UCSD-AML1 (cell line): Measurements from ENCODE around the gene FRMD4B.

Source experiments
- DNase-seq: peaks from one replicate; lab custom pipeline; 2025; ENCODE audit not compliant: unreplicated experiment; lab: John Stamatoyannopoulos, UW

The FRMD4B gene

GRCh38 chr3:69385723-69386555 is at the start of gene FRMD4B:
TSS of gene FRMD4B (minus strand) at chr3:69386088. CDS start at chr3:69385989, 99 bp downstream.
- peak; percentile 76 for DNase-seq

- DNase-seq = no peak
Measured at GRCh38 chr3:69433969-69434325, 48.1 kb upstream of the FRMD4B start.

- DNase-seq = no peak
Measured at GRCh38 chr3:69433121-69433968, 47.5 kb upstream of the FRMD4B start.

- no peak for DNase-seq
Measured at GRCh38 chr3:69428657-69429255, 42.9 kb upstream of the FRMD4B start.

- no peak for DNase-seq
Measured at GRCh38 chr3:69426967-69427304, 41.0 kb upstream of the FRMD4B start.

- DNase-seq = no peak
Measured at GRCh38 chr3:69426291-69426966, 40.5 kb upstream of the FRMD4B start.

GRCh38 chr3:69425249-69425648 is 39.4 kb upstream of the FRMD4B start:
- DNase-seq = peak; percentile 17

- no peak for DNase-seq
Measured at GRCh38 chr3:69423463-69424155, 37.7 kb upstream of the FRMD4B start.

GRCh38 chr3:69422751-69423150 is 36.9 kb upstream of the FRMD4B start:
- DNase-seq = no peak

- DNase-seq = no peak
Measured at GRCh38 chr3:69420781-69421520, 35.1 kb upstream of the FRMD4B start.

GRCh38 chr3:69419276-69419675 is 33.4 kb upstream of the FRMD4B start:
- no peak for DNase-seq

- DNase-seq = no peak
Measured at GRCh38 chr3:69417541-69418078, 31.7 kb upstream of the FRMD4B start.

- DNase-seq = no peak
Measured at GRCh38 chr3:69413551-69414207, 27.8 kb upstream of the FRMD4B start.

GRCh38 chr3:69411346-69411745 is 25.5 kb upstream of the FRMD4B start:
- no peak for DNase-seq

GRCh38 chr3:69410301-69410700 is 24.4 kb upstream of the FRMD4B start:
- DNase-seq = peak; percentile 62

- DNase-seq = no peak
Measured at GRCh38 chr3:69409831-69410230, 23.9 kb upstream of the FRMD4B start.

GRCh38 chr3:69409011-69409410 is 23.1 kb upstream of the FRMD4B start:
- no peak for DNase-seq

GRCh38 chr3:69408542-69408941 is 22.7 kb upstream of the FRMD4B start:
- no peak for DNase-seq

GRCh38 chr3:69407908-69408307 is 22.0 kb upstream of the FRMD4B start:
- no peak for DNase-seq
